Measurements from ENCODE around the gene HLA-DMA. TPM values are rescaled to one million over a fixed set of nuclear protein-coding genes. Genes with fewer than 3 reads are reported as not detected.
A peak's percentile ranks its signal among the peaks of the same experiment; 100 is the strongest.

Gene HLA-DMA
- total and polyA plus RNA-seq, 2 of the 13 experiments (the other 11 are each of a cell fraction or from before 2014, with no cell fraction given) = 0.70 to 0.71 TPM

- TF ChIP-seq IRF9 (CRISPR knock-in tag; IDR thresholded peaks at IDR 0.05; ENCODE audit: borderline replicate concordance) = peak; percentile 52
- TF ChIP-seq ZNF17 (CRISPR knock-in tag; IDR thresholded peaks at IDR 0.05) = no peak
- TF ChIP-seq WIZ (CRISPR knock-in tag; IDR thresholded peaks at IDR 0.05) = 0 out of 2 replicates have a peak, but pooled peaks have one; percentile 13
- peak; percentile 67; the same call in 1 of the 2 replicates for TF ChIP-seq THRA (CRISPR knock-in tag; IDR thresholded peaks at IDR 0.05; ENCODE audit: borderline replicate concordance)
- TF ChIP-seq ZIK1 (CRISPR knock-in tag; IDR thresholded peaks at IDR 0.05; ENCODE audit: borderline replicate concordance, low read depth) = peak; percentile 72; the same call in 1 of the 2 replicates
- no peak for TF ChIP-seq NCOA1 (CRISPR knock-in tag; IDR thresholded peaks at IDR 0.05)
Observed at GRCh38 chr6:32968867-32969684, 16.2 kb upstream of the HLA-DMA start (continued).
